GM12873 (cell line): ENCODE results near the gene EPHA7.

Experiments
- CTCF ChIP-seq: IDR thresholded peaks from 2 replicates; pipeline ENCODE4 v1.5.1; 2012; ENCODE audit warnings: low read depth, mild to moderate bottlenecking, moderate library complexity, low read length, control low read depth; ENCODE audit not compliant: insufficient read depth; ENCODE audit errors: missing control alignments

The EPHA7 gene

GRCh38 chr6:93209358-93209757 is 210.0 kb downstream of the EPHA7 start:
- TF ChIP-seq CTCF = no peak

- TF ChIP-seq CTCF = no peak
Observed at GRCh38 chr6:93196406-93196970, 222.9 kb downstream of the EPHA7 start.

- TF ChIP-seq CTCF = no peak
Observed at GRCh38 chr6:93194480-93194879, 224.9 kb downstream of the EPHA7 start.

GRCh38 chr6:93193868-93194267 is 225.5 kb downstream of the EPHA7 start:
- TF ChIP-seq CTCF = no peak
